IMR-90 (cell line): Measurements from ENCODE around the gene RBPJL. TPM values are rescaled to one million over a fixed set of nuclear protein-coding genes. Genes with fewer than 3 reads are reported as not detected.

Experiments
- ATAC-seq: fragments of 200-7000 bp; cut with Tn5 transposase; 2 replicates; pipeline ENCODE4 v1.9.1; 2020; ENCODE audit warnings: low read depth, mild to moderate bottlenecking, moderate library complexity
- BruUV-seq: library from RNA; stranded (reverse); fragments of 400-500 nt; replicated peaks from 2 replicates; lab custom pipeline; 2021; lab: Mats Ljungman, UMichigan
- CTCF ChIA-PET: fragments of 300-600 bp; formaldehyde crosslinking; extraction: SDS; loops from one replicate; lab custom pipeline; 2021; ENCODE audit warnings: antibody characterized with exemption; lab: Yijun Ruan, JAX
- POLR2A ChIA-PET: fragments of 300-600 bp; sonication (Branson Sonifier 250); formaldehyde crosslinking; loops from one replicate; lab custom pipeline; 2022; ENCODE audit warnings: antibody characterized with exemption; ENCODE audit not compliant: unreplicated experiment; lab: Charles Lee
- DNase-seq: peaks from one replicate; pipeline ENCODE4 v3.0.0; 2013
- H2AFZ ChIP-seq: replicated peaks from 2 replicates; pipeline ENCODE3; 2013; ENCODE audit warnings: low read length, mild to moderate bottlenecking; ENCODE audit not compliant: poor library complexity
- H2AK5ac ChIP-seq: 2 replicates; pipeline ENCODE4 v1.6.1; 2013; ENCODE audit warnings: low read depth, low read length, inconsistent platforms
- H2AK9ac ChIP-seq: replicated peaks from 2 replicates; pipeline ENCODE3; 2013; ENCODE audit warnings: mild to moderate bottlenecking, low read depth, low read length, moderate library complexity; ENCODE audit not compliant: poor library complexity
- H2BK120ac ChIP-seq: 2 replicates; pipeline ENCODE4 v1.6.1; 2013; ENCODE audit warnings: low read depth, low read length, inconsistent platforms
- H2BK15ac ChIP-seq: 3 replicates; pipeline ENCODE4 v1.6.1; 2013; ENCODE audit warnings: low read depth, low read length, inconsistent platforms
- H2BK20ac ChIP-seq: 2 replicates; pipeline ENCODE4 v1.6.1; 2013; ENCODE audit warnings: low read depth, mild to moderate bottlenecking, inconsistent platforms, low read length, moderate library complexity
- H2BK5ac ChIP-seq: 2 replicates; pipeline ENCODE4 v1.6.1; 2013; ENCODE audit warnings: mild to moderate bottlenecking, low read depth, low read length, inconsistent platforms; ENCODE audit not compliant: poor library complexity, severe bottlenecking
- H3K14ac ChIP-seq: replicated peaks from 2 replicates; pipeline ENCODE4 v1.6.1; 2013; ENCODE audit warnings: low read depth, low read length, inconsistent platforms
- H3K18ac ChIP-seq: 2 replicates; pipeline ENCODE4 v1.6.1; 2013; ENCODE audit warnings: low read depth, low read length, control low read depth
- H3K23ac ChIP-seq: 2 replicates; pipeline ENCODE4 v1.6.1; 2013; ENCODE audit warnings: low read depth, low read length, inconsistent platforms
- H3K27ac ChIP-seq: 2 replicates; pipeline ENCODE4 v1.5.1; 2013; ENCODE audit warnings: mild to moderate bottlenecking, control low read depth, low read length; ENCODE audit not compliant: insufficient read depth
- H3K27me3 ChIP-seq: 2 replicates; pipeline ENCODE4 v1.6.1; 2013; ENCODE audit warnings: low read length; ENCODE audit not compliant: control insufficient read depth, insufficient read depth
- H3K36me3 ChIP-seq: 2 replicates; pipeline ENCODE4 v1.6.1; 2013; ENCODE audit warnings: low read length, mixed read lengths; ENCODE audit not compliant: control insufficient read depth, insufficient read depth
- H3K4ac ChIP-seq: 2 replicates; pipeline ENCODE4 v1.6.1; 2013; ENCODE audit warnings: low read depth, low read length, inconsistent platforms
- H3K4me1 ChIP-seq: 2 replicates; pipeline ENCODE4 v1.6.1; 2013; ENCODE audit warnings: low read length, mixed read lengths; ENCODE audit not compliant: control insufficient read depth, insufficient read depth
- H3K4me2 ChIP-seq: 2 replicates; pipeline ENCODE4 v1.6.1; 2013; ENCODE audit warnings: low read depth, mild to moderate bottlenecking, control low read depth, low read length, moderate library complexity
- H3K4me3 ChIP-seq: 2 replicates; pipeline ENCODE4 v1.5.1; 2013; ENCODE audit warnings: low read depth, mild to moderate bottlenecking, control low read depth, low read length, moderate library complexity; ENCODE audit not compliant: insufficient read depth
- H3K56ac ChIP-seq: 2 replicates; pipeline ENCODE4 v1.6.1; 2013; ENCODE audit warnings: low read length, inconsistent platforms; ENCODE audit not compliant: insufficient read depth; ENCODE audit errors: extremely low read depth
- H3K79me1 ChIP-seq, 2 experiments: 2 replicates each; pipeline ENCODE4 v1.6.1; 2013; ENCODE audit warnings: low read length in 2 of 2, inconsistent platforms in 1 of 2, low read depth in 1 of 2
- H3K9ac ChIP-seq: 2 replicates; pipeline ENCODE4 v1.6.1; 2013; ENCODE audit warnings: low read depth, low read length, control low read depth
- H3K9me1 ChIP-seq: 2 replicates; pipeline ENCODE4 v1.6.1; 2013; ENCODE audit warnings: low read length, inconsistent platforms; ENCODE audit not compliant: insufficient read depth
- H3K9me3 ChIP-seq: 2 replicates; pipeline ENCODE4 v1.6.1; 2013; ENCODE audit warnings: low read length; ENCODE audit not compliant: control insufficient read depth, insufficient read depth
- H4K20me1 ChIP-seq: 2 replicates; pipeline ENCODE4 v1.6.1; 2013; ENCODE audit warnings: low read length, inconsistent platforms; ENCODE audit not compliant: insufficient read depth
- H4K5ac ChIP-seq: 2 replicates; pipeline ENCODE4 v1.6.1; 2013; ENCODE audit warnings: mild to moderate bottlenecking, low read depth, low read length, control low read depth
- H4K8ac ChIP-seq, 2 experiments: 2 replicates each; pipeline ENCODE4 v1.6.1; 2013; ENCODE audit warnings: low read depth in 2 of 2, low read length in 2 of 2, control low read depth in 1 of 2, inconsistent platforms in 1 of 2
- H4K91ac ChIP-seq: 2 replicates; pipeline ENCODE4 v1.6.1; 2013; ENCODE audit warnings: low read depth, low read length, inconsistent platforms; ENCODE audit not compliant: insufficient read depth
- CHD1 ChIP-seq: IDR thresholded peaks from 2 replicates; pipeline ENCODE4 v1.6.1; 2012; ENCODE audit warnings: low read depth, low read length, improper control_type of control experiment
- CTCF ChIP-seq: conservative IDR thresholded peaks from 2 replicates; pipeline ENCODE4 v1.5.1; 2012; ENCODE audit warnings: mild to moderate bottlenecking, low read depth, low read length, improper control_type of control experiment
- MAFK ChIP-seq: IDR thresholded peaks from 2 replicates; pipeline ENCODE4 v1.6.1; 2012; ENCODE audit warnings: low read depth, low read length, improper control_type of control experiment
- POLR2A ChIP-seq: IDR thresholded peaks from 2 replicates; pipeline ENCODE4 v1.6.1; 2012; ENCODE audit warnings: mild to moderate bottlenecking, low read depth, low read length
- RCOR1 ChIP-seq: IDR thresholded peaks from 2 replicates; pipeline ENCODE4 v1.6.1; 2012; ENCODE audit warnings: mild to moderate bottlenecking, low read length, improper control_type of control experiment; ENCODE audit not compliant: insufficient replicate concordance
- RFX5 ChIP-seq: IDR thresholded peaks from 2 replicates; pipeline ENCODE4 v1.8.0; 2012; ENCODE audit warnings: low read depth, mild to moderate bottlenecking, low read length, moderate library complexity
- SMC3 ChIP-seq: fragments of 150-350 bp; IDR thresholded peaks from 2 replicates; pipeline ENCODE4 v1.6.1; 2016; ENCODE audit warnings: low read depth, mild to moderate bottlenecking, antibody characterized with exemption, low read length, moderate library complexity
- WGBS, 2 experiments: methylation state at CpG; one replicate each; pipeline versions ENCODE4 v1.1.5 to v1.1.7; 2013; ENCODE audit warnings: missing lambda C conversion rate in 2 of 2; ENCODE audit not compliant: insufficient read length in 1 of 2; ENCODE audit errors: extremely low coverage in 2 of 2; 5-methylcytosine and 5-hydroxymethylcytosine counted together
- dilution Hi-C: fragments of 300-500 bp; cut with HindIII; formaldehyde crosslinking; loops from one replicate; pipeline ENCODE4 v1.14.3; 2018; ENCODE audit warnings: low sequenced_read_pairs; ENCODE audit not compliant: unreplicated experiment
- in situ Hi-C: fragments of 300-500 bp; cut with MboI; formaldehyde crosslinking; loops from 3 replicates; pipeline ENCODE4 v1.14.3; 2019; ENCODE audit warnings: low sequenced_read_pairs, inconsistent platforms, mixed read lengths
- intact Hi-C: fragments of 100-400 bp; cut with micrococcal nuclease; formaldehyde crosslinking; loops from 2 replicates; pipeline ENCODE4 v1.10.0; 2022
- polyA plus RNA-seq, 3 experiments: library from polyadenylated mRNA; depleted of rRNA; stranded (reverse); fragments of >200 nt; gene quantifications; 2 replicates each; pipeline ENCODE4 v1.2.3, GENCODE V29; 2012; ENCODE audit warnings: low replicate concordance in 1 of 3
- total RNA-seq: library from RNA; depleted of rRNA; stranded (reverse); fragments of >200 nt; gene quantifications from 2 replicates; pipeline ENCODE4 v1.2.3, GENCODE V29; 2012

RBPJL gene
- total and polyA plus RNA-seq, 2 of the 4 experiments (the other 2 are of a cell fraction) = not detected

- no TSS peak for BruUV-seq
- intact Hi-C loops = no loop called here
- no peak overlapping the region for H4K8ac ChIP-seq
Measured at GRCh38 chr20:45316150-45317080, 9.8 kb downstream of the RBPJL start.

More at GRCh38 chr20:45316150-45317080, 9.8 kb downstream of the RBPJL start:
- H3K18ac ChIP-seq = no peak overlapping the region
- H4K91ac ChIP-seq = no peak overlapping the region
- no peaks in the 10 kb centered on the region for H3K36me3 ChIP-seq
- H3K79me1 ChIP-seq = no peaks in the 10 kb centered on the region
- ChIA-PET CTCF (interaction anchor here (0.6 to 1.3 kb wide), 2 partner anchors 46 to 826 kb away, joined by 4 to 6 read pairs; partner anchors contain the start of gene SYS1), POLR2A (interaction anchor here (0.6 kb wide), 1 partner anchor 1152 kb away, joined by 7 read pairs; no protein-coding TSS in a partner anchor)
- H3K4ac ChIP-seq = no peak overlapping the region
- H3K4me3 ChIP-seq = no peak overlapping the region
- H3K9me1 ChIP-seq = no peaks in the 10 kb centered on the region
- WGBS, 2 experiments = 22% methylated on average over 18 of the region's 71 CpGs; no CpG with 5 or more reads in 1 of the 2 experiments
- H3K4me1 ChIP-seq = no peaks in the 10 kb centered on the region
- no peak for DNase-seq
- no peak overlapping the region for H4K5ac ChIP-seq
- H3K4me2 ChIP-seq = no peak overlapping the region
- no peak overlapping the region for H2AK5ac ChIP-seq
- H4K20me1 ChIP-seq = no peaks in the 10 kb centered on the region
- no peak for ATAC-seq
- H3K14ac ChIP-seq = no peak overlapping the region
- H3K27me3 ChIP-seq = peaks cover 31% of the 10 kb centered on the region
- TF ChIP-seq CHD1 (no peak), CTCF (no peak), SMC3 (no peak), RFX5 (no peak), RCOR1 (no peak), POLR2A (no peak), MAFK (no peak)
- H2BK15ac ChIP-seq = no peak overlapping the region
- H2BK20ac ChIP-seq = no peak overlapping the region
- H3K9me3 ChIP-seq = no peaks in the 10 kb centered on the region
- no peak overlapping the region for H3K9ac ChIP-seq
- no peak overlapping the region for H3K27ac ChIP-seq
- H2AFZ ChIP-seq = no peak overlapping the region
- H2BK120ac ChIP-seq = no peak overlapping the region
- H2BK5ac ChIP-seq = no peak overlapping the region
- H3K23ac ChIP-seq = no peak overlapping the region
- H3K56ac ChIP-seq = no peak overlapping the region
- in situ Hi-C loops (loop anchor here (5.0 kb wide), 1 partner anchor 456 kb away; no protein-coding TSS in a partner anchor), dilution Hi-C loops (no loop called here)
- no peak overlapping the region for H2AK9ac ChIP-seq
